Middle frontal gyrus (tissue), 1 donor: ENCODE results near the gene LHX5.

ENCODE experiments used
- DNase-seq: peaks from one replicate; pipeline ENCODE4 v3.0.0-alpha.2; 2015; ENCODE audit warnings: low spot score; ENCODE audit errors: extremely low spot score

Gene LHX5

GRCh38 chr12:113440947-113441782 lies 30.5 kb downstream of the LHX5 start:
- DNase-seq: no peak

GRCh38 chr12:113440336-113440735 lies 31.3 kb downstream of the LHX5 start:
- DNase-seq: no peak

GRCh38 chr12:113439606-113440030 lies 32.1 kb downstream of the LHX5 start:
- DNase-seq: no peak

GRCh38 chr12:113439301-113439597 lies 32.4 kb downstream of the LHX5 start:
- no peak for DNase-seq

GRCh38 chr12:113438523-113439300 lies 33.0 kb downstream of the LHX5 start:
- no peak for DNase-seq

GRCh38 chr12:113437729-113438100 lies 34.0 kb downstream of the LHX5 start:
- DNase-seq: no peak

- no peak for DNase-seq
Measured at GRCh38 chr12:113436993-113437728, 34.5 kb downstream of the LHX5 start.

GRCh38 chr12:113436586-113436985 lies 35.1 kb downstream of the LHX5 start:
- no peak for DNase-seq

GRCh38 chr12:113435367-113435766 lies 36.3 kb downstream of the LHX5 start:
- DNase-seq: no peak

- no peak for DNase-seq
Measured at GRCh38 chr12:113432986-113433385, 38.7 kb downstream of the LHX5 start.

- no peak for DNase-seq
Measured at GRCh38 chr12:113428482-113428881, 43.2 kb downstream of the LHX5 start.

GRCh38 chr12:113427882-113428281 lies 43.8 kb downstream of the LHX5 start:
- DNase-seq: no peak

GRCh38 chr12:113425960-113426453 lies 45.7 kb downstream of the LHX5 start:
- no peak for DNase-seq

- DNase-seq: no peak
Measured at GRCh38 chr12:113424915-113425823, 46.5 kb downstream of the LHX5 start.

- DNase-seq: no peak
Measured at GRCh38 chr12:113424456-113424855, 47.2 kb downstream of the LHX5 start.

- DNase-seq: no peak
Measured at GRCh38 chr12:113422886-113423669, 48.6 kb downstream of the LHX5 start.

- no peak for DNase-seq
Measured at GRCh38 chr12:113422030-113422885, 49.4 kb downstream of the LHX5 start, which contains the start of gene SDSL. TSS of gene SDSL (plus strand) at chr12:113422380. CDS start at chr12:113427983, 5,603 bp downstream.

- no peak for DNase-seq
Measured at GRCh38 chr12:113420996-113421595, 50.6 kb downstream of the LHX5 start.
